GM18499 (cell line): Measurements from ENCODE around the gene ZNF444.

Source experiments
- ATAC-seq: cut with Tn5 transposase; IDR thresholded peaks from one replicate; pipeline ENCODE4 v1.9.1; 2021; ENCODE audit warnings: moderate number of reproducible peaks; ENCODE audit not compliant: insufficient read depth, unreplicated experiment

Gene ZNF444

DNA sequence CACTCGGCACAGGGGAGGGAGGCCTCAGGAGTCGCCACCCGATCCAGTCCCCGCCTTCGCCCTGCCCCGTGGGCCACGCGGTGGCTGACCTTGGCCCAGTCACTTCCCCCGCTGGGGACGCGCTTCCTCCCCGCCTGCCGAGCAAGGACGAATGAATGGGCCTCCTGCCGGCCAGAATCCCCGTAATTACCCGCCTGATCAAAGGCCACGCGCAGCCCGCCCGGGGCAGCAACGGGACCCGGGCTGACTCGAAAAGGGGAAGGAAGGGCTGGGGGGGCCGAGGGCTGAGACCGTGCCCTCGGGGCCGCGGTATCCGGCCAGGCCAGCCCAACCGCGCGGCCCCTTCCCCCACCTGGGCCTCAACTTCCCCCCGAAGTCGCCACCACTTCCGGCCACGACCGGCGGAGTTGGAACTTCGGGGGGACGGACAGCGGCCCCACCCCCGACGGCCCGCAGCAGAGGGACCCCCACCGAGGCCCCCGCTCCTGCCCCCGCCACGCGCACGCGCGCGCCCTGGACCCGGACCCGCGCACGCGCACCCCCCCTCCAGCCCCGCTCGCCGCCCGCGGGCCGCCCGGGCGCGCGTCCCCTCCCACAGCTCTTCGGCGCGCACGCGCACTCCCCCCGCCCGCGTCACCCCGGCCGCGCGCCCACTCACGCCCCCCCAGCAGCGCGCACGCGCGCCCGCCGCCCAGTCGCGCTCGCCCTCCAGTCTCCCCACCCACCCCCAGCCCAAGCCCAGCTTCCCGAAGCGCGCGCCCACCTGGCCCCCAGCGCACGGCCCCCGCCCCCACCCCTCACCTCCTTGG is 20.5 kb upstream of the ZNF444 start:
- ATAC-seq = no peak

- ATAC-seq = peak; percentile 70
Measured at GRCh38 chr19:56121180-56122167, 19.6 kb upstream of the ZNF444 start, which contains the start of gene ZNF787. ZNF787 (minus strand) TSS chr19:56121295; CDS start chr19:56103217, 18,078 bp downstream.

GRCh38 chr19:56123266-56123891 is 17.7 kb upstream of the ZNF444 start:
- ATAC-seq = no peak

- no peak for ATAC-seq
Measured at GRCh38 chr19:56124578-56124977, 16.5 kb upstream of the ZNF444 start.

- no peak for ATAC-seq
Measured at GRCh38 chr19:56125806-56126590, 15.1 kb upstream of the ZNF444 start.

DNA sequence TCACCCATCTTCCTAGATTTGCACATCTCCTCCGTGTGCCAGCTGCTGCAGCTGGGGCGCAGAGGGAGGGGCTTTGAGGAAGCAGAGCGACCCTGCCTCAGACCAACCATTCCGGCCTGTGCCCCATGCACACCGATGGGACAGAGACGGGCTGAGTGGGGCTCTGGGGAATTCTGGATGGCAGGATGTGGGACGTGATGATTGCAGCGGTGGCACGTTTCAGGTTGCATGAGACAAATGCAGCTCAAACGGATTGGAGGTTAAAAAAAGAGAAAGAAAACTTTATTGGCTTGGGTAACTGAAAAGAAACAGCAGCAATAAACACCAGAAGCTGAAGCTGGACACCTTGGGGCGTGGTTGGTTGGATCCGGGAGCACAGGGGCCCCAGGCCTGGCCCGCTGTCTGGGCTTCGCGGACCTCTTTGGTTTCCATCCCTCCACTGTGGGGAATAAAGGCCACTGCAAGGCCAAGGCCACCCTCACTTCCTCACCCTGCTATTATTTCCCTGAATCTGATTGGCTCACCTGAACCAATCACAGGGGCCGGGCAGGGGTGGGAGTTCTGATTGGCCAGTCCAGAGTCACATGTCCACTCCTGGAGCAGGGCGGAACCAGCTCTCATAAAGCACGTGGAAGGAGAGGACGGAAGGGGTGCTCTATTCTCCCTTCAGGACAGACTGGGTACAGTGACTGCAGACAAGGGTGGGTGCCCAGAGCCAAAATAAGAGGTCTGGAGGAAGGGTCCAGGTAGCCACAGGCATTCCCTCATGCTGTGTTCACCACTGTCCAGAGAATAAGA is 13.9 kb upstream of the ZNF444 start:
- ATAC-seq = no peak

DNA sequence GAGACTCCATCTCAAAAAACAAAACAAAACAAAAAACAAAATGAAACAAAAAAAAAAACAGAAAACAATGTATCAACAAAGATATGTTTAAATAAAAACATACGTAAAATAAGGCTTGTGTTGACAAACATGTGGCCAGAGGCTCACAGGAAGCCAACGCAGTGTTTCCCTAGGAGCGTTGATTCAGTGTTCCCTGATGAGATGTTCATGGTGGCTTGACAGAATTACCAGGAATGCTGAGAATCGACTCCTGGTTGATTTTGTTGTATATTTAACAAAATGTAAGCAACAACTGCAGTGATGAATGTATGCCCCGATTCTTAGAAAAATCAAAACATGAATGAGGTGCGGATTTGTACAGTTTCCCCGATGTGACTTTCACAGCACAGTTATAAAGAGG is 11.1 kb upstream of the ZNF444 start:
- no peak for ATAC-seq

GRCh38 chr19:56131651-56132050 is 9.4 kb upstream of the ZNF444 start:
- ATAC-seq = no peak

DNA sequence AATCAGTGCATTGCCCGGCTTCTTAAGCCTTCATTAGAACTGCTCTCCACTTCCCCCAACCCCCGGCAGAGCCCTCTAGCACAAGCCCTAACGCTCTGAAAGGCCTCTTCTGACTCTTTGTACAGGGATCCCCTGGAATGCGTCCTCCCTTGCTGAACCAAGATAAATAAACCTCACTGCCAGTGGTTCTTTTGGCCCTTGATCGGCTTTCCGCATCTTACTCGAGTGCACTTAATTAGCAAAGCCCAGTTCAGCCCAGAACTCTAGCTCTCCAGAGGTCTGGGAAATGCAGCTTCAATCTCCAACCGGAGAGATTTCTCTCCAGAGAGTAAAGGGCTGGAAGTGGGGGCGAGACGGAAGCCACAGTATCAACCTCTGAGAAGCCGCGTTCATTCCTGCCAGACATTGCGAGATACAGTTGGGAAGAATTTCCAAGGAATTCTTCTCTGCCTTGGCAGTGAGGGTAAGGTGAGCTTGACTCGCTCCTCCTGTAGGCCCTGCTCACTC is 8.7 kb upstream of the ZNF444 start:
- ATAC-seq = no peak

GRCh38 chr19:56133858-56134653 is 7.0 kb upstream of the ZNF444 start:
- no peak for ATAC-seq

DNA sequence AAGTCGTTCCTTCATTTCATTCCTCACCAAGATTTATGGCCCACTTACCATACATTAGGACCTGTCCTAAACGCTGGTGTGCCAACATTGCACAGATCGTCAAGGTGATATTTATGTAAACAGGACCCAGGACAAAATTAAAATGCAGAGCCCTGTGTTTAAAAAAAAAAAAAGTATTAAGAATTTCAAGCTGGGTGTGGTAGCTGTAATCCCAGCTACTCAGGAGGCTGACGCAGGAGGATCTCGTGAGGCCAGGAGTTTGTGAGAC is 6.5 kb upstream of the ZNF444 start:
- ATAC-seq = no peak

DNA sequence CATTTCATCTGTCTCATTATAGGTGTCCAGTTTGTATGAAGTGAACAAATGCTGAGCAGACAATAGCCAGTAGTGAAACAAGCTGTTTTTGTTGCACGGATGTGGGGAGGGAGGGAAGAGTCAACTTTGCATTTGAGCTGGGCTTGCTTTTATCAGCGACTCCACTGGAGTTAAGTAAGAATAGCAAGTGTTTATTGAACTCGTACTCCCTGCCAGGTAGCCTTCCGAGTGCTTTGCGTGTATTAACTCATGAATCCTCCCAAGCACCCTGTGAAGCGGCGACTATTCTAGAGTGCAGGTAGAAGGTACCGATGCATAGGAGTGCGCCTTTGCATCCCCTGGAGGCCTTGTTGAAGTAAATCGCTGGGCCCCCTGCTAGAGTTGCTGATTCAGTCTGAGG is 4.7 kb upstream of the ZNF444 start:
- no peak for ATAC-seq

- ATAC-seq = no peak
Measured at GRCh38 chr19:56137405-56137804, 3.7 kb upstream of the ZNF444 start.

DNA sequence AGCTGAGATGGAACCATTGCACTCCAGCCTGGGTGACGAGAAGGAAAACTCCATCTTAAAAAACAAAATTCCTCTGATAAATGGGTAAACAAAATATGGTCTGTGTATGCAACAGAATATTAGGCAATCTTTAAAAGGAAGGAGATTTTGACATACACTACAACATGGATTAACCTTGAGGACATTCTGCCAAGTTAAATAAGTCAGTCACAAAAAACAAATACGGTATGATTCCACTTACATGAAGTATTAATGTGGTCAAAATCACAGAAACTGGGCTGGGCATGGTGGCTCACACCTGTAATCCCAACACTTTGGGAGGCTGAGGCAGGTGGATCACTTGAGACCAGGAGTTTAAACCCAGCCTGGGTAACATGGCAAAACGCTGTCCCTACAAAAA is 3.0 kb upstream of the ZNF444 start:
- ATAC-seq = no peak

- ATAC-seq = no peak
Measured at GRCh38 chr19:56139847-56140582, 1.1 kb upstream of the ZNF444 start.

GRCh38 chr19:56141417-56141993 is 418 bp downstream of the ZNF444 start:
- ATAC-seq = no peak

- ATAC-seq = no peak
Measured at GRCh38 chr19:56142087-56142787, 1.1 kb downstream of the ZNF444 start.
